HG03139 (cell line): ENCODE measurements around the gene MAML3.

Experiments
- ATAC-seq: cut with Tn5 transposase; IDR thresholded peaks from one replicate; pipeline ENCODE4 v1.9.1; 2021; ENCODE audit not compliant: unreplicated experiment

The MAML3 gene

DNA sequence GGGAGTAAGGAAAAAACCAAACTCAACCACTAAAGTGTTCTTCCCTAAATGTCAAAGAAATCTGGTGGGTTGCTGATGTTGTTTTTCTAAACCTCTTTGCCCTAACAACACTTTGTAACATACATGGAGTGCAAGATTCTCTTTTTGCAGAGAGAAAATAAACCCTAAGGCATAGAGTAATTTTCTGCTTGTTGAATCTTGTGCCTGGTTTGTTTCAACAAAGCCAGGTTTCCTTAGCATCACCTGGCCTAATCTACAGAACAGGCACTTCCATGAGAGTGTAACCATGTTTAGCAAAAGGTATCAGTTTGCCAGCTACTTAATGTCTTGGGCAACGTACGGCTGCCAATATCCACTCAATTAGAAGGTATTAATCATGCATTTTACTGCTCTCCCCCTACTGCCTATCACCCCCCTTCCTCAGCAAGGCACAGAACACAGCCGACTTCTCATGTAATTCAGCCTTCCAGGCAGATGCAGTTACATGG, 219.2 kb downstream of the MAML3 start:
- no peak for ATAC-seq

DNA sequence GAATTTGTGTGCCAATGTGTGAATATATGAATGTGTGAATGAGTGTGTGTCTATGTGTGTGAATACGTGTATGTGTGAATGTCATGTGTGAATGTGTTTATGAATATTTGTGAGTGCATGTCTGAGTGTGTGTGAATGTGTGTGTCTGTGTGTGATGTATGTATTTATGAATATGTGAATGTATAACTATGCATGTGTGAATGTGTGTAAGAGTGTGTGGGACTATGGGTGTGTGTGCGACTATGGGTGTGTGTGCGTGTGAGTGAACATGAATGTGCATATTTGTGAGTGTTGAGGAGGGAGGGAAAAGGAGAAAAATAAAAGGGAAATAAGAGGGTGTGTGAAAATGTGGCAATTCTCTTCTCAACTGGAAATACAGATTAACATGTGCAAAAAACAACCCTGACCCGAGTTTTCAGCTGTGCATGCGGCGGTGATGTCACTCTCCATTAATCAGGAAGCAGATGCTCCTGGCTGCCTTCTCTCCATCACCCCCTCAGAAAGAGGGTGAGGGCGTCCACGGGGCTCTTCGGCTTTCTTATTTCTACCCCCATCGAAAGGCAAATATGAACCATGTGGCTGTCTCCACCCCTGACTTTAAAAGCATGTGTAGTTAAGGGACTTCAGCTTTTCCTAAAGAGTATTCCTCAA, 219.8 kb downstream of the MAML3 start:
- ATAC-seq, result no peak

DNA sequence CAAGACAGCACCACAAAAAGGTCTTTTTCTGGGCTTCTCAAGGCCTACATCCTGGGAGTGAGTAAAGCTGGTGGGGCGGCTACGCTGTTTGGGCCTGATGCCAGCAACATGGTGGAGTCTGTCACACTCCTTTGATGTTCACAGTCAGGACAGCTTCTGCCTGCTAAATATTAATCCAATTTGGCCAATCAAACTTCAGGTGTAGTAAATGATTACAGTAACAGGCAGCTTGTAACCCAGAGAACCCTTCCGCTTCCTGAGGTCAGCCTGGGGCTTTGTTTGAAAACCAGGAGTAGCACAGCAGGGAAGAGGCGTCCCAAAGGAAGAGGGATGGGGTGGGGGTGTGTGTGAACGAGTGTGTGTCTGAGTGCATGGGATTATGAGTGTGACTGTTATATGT, 220.4 kb downstream of the MAML3 start:
- ATAC-seq, result no peak

DNA sequence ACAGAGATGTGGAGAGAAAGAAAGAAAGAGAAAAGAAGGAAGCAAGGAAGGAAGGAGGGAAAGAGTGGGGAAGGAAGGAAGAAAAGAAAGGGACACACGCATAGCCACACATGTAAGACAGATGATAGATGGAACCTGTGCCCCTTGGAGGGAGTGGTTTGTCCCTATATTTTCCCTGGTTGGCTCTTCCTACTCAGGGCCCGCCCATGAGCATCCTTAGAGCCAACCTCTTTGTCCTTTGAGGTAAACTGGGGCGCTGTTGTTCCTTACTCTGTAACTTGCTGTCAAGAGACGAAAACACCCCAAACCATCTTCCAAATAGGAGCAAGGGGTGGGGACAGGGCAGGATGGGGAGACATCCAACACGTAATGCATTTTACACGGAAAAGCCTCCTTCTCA, 220.9 kb downstream of the MAML3 start:
- no peak for ATAC-seq

DNA sequence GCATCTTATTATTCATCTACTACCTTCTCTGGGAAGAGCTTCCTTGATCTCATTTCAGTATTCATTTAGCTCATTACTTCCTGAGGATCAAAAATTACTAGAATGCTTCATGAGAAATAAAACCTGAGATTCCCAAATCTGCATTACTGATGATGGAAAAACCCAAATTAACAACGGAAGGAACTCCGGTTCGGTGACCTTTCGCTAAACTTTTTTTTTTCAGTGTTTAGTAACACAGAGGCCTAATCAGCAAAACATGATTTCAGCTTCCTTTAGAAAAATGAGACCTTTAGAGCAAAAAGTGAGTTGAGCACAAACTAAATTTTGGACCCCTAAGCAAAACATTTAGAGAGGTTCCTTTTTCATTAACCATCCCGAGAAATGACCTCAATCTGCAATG, 229.2 kb downstream of the MAML3 start:
- no peak for ATAC-seq

DNA sequence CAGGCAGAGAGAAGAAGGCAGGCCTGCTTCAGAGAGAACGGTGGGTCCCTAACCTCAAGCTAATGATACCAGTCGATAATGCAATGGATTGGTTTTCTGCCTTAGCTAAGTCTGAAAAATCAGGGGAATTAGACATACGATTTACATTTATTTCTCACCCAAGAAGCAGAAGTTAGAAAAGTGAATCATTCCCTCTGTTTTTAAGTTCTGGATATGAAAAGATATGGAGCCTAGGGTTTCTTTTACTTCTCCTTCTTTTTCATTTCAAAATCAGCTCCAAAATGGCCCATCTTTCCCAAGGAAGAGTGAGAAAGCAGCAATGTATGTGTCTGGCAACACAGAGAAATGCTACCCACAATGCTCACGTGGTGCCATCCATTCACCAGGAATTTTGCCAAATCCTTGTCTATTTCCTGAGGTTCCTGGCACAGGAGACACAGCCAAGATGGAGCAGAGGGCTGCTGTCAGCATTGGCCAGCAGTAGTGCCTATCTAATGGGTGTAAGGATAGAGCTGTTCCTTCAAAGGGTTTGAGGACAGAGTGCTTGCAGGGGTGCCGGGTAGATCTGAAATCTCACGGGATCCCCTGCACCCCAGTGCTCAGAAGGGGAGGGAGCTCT, 231.5 kb downstream of the MAML3 start:
- no peak for ATAC-seq

DNA sequence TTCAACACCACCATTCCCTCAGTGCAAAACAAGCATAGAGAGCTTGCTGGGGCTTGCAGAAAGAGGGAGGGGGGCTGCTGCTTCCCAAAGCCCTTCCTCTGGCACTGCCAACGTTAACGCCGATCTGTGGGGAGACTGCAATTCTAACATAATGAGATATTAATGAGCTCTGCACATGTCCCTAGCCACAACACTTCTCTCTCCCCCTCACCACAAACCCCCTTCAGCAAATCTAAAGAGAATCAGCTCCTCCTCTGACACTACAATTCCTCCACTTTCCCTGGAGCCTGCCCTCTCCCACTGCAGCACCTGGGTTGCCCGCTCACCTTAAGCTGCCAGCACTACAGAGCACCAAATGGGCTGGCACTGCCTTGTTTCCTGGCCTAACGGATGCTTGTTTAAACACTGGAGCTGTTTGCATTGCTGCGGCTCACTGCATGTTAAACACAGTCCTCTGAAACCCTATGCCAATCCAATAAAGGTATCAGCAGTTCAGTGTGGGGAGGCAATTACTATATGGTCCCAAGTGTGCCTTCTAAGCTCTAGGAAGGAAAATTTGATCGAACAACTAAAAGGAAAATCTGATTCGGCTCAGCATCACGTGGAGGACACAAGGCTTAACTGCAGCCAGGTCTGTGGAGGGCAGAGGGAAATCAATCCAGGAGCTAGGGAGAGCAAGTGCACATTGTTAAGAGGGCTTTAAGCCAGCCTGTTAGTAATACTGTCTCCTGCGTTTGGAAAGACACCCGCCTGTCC, 232.4 kb downstream of the MAML3 start:
- no peak for ATAC-seq

DNA sequence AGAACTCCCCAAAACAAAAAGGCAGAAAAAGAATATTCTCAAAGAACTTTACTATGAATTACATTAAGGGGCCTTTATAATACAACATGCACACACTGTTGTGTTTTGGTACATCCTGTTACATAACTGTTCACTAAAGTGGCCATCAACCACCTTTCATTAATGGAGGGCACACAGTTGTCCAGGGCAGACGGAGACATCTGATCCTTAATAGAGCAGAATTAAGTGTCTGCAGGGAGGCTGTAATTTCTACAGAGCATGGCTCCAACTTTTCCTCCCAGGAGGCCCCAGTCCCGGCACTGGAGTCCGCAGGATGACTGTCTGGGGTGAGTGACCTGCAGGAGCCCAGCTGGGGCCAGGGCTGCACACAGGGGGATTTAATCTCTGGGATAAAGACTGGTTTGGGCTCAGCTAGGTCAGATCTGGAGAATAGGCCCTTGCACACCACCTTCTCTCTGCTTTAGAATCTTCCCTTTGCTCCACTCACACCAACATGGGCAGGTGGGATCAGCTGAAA, 233.4 kb downstream of the MAML3 start:
- no peak for ATAC-seq

DNA sequence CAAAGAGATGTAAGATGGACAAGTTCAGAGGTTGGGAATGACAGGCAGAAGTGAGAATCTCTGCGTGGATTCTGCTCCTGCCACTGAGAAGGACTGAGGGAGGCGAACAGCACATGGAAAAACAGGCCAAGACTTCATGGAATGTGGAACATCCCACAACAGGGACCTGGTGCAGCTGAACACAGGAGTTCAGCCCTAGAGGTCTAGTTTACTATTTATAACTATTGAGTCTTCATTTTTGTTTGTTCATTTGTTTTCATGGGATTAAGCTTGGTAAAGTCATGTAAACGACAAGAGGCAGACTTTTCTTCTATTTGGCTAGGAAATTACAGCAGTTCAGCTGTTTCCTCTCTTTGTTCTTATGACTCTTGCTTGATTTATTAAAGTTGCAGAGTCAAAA, 234.5 kb downstream of the MAML3 start:
- ATAC-seq, result no peak

DNA sequence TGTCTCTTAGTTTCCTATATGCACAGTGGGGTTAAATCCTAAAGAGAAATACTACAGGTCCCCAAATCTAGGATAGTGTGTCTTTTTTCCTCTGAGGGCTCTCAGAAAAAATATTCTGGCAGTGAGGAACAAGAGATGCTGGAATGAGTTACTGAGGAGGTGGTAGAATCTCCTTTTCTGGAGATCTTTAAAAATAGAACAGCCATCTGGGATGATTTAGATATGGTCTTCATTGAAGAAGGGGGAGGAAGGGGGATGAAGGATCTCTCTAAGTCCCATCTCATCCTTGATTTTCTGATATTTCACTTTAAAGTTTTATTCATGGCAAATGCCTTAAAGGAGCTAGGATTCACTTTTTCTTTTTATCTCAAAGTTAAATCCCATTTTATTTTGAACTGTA, 235.0 kb downstream of the MAML3 start:
- ATAC-seq, result no peak

DNA sequence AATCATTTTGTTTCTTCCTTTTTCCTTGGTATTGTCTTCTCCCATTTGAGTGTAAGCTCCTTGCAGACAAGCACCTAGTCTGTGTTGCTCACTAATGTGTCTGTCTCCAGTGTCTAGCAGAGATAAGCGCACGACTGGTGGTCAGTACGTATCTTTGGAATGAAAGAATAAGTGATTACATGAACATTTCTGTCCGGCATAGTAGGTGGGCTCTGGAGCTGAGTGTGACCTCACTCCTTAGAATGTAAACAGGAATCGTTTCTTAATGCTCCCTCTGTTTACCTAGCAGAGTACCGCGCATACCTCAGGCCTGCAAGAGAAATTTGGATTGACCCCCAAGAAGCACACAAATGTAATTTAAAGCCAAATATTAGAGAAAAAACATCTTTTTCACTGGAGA, 235.4 kb downstream of the MAML3 start:
- no peak for ATAC-seq

DNA sequence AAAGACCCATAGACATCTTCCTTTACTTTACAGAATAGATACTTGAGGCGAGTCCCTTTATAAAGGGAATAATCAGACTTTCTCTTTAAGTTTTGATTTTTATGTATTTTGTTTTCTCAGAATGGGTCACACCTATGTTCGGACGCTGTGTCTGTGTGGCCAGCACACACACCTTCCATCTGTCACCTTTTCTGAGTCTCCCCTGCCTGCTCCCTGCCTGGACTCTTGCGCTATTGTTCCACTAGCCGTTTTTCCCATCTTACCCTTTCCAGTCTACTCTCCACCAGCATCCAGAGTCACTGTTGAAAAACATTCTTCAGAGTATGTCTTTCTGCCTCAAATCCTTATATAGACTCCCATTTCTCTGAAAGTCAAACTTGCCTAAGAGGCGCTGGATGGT, 236.1 kb downstream of the MAML3 start:
- no peak for ATAC-seq

DNA sequence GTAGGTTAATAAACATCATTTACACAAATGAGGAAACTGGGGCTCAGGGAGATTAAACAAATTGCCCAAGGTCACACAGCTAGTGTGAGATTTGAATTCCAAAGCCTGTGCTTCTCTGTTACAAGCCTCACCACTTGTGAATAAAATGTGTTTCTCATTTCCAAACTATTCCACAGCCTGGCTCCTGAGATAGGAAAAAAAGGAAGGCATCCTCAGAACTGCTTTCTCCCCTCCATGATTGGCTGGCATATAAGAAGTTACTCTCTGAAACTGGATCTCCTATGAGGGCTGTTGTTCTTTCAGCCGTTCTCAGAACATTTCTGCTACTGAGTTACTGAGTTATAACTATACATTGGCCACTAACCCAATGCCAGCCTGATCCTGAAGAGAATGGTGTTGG, 237.9 kb downstream of the MAML3 start:
- ATAC-seq, result no peak

DNA sequence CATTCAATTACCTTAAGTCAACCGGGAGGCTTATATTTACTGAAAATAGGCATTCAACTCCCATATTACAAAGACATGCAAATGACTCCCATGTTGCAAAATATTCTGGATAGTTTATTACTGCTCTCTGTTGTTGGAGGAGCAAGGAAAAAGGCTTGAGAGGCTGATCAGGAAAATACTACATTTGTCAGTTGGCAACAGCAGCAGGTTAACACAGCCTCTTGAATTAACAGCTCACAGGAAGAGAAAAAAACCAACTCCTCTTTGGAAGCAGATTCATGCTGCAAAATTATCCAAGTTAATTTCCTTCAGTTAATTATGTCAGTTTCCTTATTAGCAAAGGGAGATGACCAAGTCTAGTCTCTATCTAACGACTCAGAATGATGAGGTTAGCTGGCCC, 238.9 kb downstream of the MAML3 start:
- no peak for ATAC-seq

DNA sequence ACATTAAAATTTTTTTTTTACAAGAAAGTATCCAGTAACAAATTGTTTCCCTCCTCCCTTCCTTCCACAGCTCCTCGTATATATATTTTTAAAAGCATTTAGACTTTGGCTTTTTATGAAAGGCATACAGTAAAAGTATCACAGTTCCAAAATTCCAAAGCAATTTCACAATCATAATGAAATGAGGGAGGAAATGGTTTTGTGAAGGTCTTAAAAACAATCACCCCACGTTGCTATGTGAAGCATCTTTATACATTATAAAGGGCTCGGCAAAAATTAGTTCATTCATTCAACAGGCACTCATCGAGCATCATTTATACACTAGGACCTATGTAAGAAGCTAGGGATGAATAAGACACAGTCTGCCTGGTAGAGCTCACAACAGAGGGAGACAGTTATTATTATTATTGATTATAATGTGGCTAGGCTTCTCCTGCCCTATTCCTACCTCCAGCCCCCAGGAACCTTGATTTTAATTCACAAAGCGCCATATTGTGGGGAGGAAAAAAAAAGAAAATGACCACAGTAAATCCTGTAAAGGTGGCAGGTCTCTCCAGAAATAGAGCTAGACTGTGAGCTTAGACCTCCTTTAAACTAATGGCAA, 239.9 kb downstream of the MAML3 start:
- ATAC-seq, result no peak

DNA sequence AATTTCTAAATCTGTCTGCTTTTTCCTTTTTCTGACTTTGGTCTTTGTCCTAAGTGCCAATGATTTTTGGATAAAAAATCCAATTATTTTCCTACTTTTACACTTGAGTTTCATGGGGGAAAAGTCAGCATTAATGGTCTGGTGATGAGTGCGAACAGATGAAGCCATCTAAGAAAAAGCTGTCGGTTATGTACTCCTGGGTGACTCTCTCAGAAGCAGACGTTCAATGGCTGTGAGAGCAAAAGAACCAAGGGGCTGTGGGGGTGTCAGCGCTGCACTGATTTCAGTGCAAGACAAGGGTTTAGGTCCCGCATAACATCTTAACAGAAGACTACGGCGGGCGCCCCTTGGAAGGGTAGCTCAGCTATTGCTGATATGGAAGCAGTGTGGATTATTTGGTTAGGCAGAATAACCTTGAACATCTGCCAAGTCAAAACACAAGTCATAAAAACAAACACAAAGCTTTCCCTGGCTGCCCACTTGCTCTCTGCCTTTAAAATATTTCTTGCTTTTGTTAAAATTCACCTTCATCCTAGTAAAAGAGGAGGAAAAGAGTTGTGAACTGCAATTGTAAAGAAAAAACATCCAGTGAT, 240.5 kb downstream of the MAML3 start:
- ATAC-seq, result no peak

DNA sequence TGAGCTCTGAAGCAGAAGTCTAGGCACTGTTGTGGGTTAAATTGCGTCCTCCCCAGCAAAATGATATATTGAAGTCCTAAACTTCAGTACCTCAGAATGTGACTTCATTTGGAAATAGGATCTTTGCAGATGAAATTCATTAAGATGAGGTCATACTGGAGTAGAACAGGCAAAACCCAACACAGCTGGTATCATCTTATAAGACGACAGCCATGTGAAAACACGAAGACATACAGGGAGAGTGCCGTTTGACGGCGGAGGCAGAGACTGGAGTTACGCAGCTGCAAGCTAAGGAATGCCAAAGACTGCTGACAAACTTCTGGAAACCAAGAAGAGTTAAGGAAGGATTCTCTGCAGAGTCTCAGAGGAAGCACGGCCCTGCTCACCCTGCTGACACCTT, 241.5 kb downstream of the MAML3 start:
- ATAC-seq, result no peak

DNA sequence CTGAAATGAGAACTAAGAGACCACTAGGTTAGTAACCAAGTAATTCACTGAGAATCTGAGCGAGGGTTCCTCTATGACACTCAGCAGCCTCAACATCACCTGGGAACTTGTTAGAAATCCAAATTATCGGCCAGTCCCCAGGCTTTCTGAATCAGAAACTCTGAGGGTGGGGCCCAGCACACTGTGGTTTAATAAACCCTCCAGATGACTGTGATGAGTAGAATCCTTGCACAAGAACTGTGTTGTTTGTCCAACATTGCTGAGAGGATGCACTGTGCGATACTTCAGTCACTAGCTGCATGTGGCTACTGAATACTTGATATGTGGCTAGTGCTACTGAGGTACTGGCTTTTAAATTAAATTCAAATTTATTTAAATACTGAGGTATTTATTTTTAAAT, 243.9 kb downstream of the MAML3 start:
- no peak for ATAC-seq

DNA sequence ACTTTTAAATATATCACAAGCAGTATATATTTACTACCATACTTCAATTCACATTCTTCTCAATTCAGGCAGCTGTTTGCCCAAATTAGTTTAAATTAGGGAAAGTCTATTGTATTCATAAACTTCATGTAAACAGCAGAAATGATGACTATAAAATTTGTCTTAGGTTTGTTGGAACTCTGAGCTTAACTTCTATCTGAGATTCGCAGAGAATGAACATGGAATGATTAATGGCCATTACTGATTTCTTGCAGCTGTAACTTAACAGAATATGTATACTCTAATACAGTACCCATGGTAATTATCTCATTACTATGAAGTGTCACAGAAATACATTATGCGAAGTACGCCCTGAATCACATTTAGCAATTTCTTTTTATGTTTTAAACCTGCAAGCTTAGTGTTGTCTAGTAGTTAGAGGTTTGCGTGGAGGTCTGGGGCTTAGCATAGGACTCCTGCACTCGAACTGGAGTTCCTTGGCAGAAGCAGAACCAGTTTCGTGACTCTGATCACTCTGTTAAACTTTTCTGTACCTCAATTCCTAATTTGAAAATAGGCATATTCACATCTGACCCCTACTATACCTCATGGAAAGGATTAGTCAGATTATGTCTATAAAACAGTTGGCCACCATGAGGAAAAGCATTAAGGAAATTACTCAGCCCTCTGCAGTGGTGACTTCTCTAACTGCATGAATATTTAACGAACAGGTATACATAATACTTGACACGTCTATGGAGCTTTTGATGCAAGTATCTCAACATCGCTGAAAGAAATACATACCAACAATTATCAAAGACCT, 245.1 kb downstream of the MAML3 start:
- ATAC-seq, result no peak

DNA sequence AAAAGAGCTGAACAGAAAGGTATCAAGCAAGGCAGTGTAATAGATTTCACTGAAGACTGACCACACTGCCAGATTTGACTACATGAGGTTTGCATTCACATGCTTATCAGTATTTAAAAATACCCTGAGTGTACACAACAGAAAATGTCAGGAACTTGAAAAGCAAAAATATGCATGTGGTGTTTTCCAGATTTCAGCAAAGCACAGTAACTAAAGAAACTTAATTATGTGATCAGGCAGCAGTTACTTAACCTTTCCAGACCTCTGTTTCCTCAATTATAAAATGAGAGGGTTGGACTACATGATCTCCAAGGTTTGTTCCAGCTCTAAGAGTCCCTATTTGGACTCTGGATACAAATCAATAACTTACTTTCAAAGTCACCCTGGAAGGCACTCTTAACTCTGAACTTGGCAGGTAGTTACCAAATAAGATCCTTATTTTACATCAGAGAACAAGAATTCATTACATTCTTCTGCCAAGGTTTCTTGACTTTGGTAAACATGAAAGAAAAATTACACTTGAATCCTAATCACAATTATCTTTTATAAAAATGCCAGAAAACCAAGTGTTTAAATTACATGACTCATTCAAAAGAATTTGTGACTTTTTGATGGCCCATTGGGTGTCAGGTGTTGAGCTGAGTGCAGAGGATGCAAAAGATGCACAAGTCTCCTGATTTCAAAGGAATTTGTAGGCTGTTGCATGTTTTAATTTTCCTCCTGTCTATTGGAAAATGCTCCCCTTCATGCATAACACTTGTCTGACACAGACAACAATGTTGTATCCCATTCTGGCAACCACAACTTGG, 246.8 kb downstream of the MAML3 start:
- no peak for ATAC-seq
